K562 (cell line): Measurements from ENCODE around the gene RXRB. TPM values are rescaled to one million over a fixed set of nuclear protein-coding genes. Genes with fewer than 3 reads are reported as not detected.

Experiments
- ELF4 ChIP-seq: fragments of 450-650 bp; formaldehyde crosslinking; IDR thresholded peaks from 2 replicates; pipeline ENCODE4 v1.4.0; 2022; ENCODE audit warnings: missing genetic modification characterization
- HMGN3 ChIP-seq: IDR thresholded peaks from 2 replicates; pipeline ENCODE4 v1.6.1; 2011; ENCODE audit warnings: borderline replicate concordance, low read depth, mild to moderate bottlenecking, mixed read lengths, low read length; ENCODE audit not compliant: insufficient read length; ENCODE audit errors: extremely low read depth
- RBFOX2 ChIP-seq: fragments of 200-400 bp; formaldehyde crosslinking; IDR thresholded peaks from 2 replicates; pipeline ENCODE4 v1.6.1; 2017; ENCODE audit warnings: low read depth, mild to moderate bottlenecking, low read length, moderate library complexity
- SPI1 ChIP-seq: IDR thresholded peaks from 2 replicates; pipeline ENCODE4 v1.6.1; 2011; ENCODE audit warnings: low read depth, low read length, control low read depth, borderline replicate concordance
- TAF1 ChIP-seq: IDR thresholded peaks from 2 replicates; pipeline ENCODE4 v1.6.1; 2011; ENCODE audit warnings: mild to moderate bottlenecking, low read length, moderate library complexity; ENCODE audit not compliant: insufficient read depth, control insufficient read depth, severe bottlenecking; ENCODE audit errors: extremely low read depth
- ZBTB17 ChIP-seq: fragments of 450-650 bp; formaldehyde crosslinking; IDR thresholded peaks from 2 replicates; pipeline ENCODE4 v1.4.0; 2020; ENCODE audit warnings: mild to moderate bottlenecking
- ZNF124 ChIP-seq: sonication (generic); formaldehyde crosslinking; IDR thresholded peaks from 2 replicates; pipeline ENCODE4 v1.8.1; 2022; ENCODE audit warnings: missing genetic modification reagents
- ZNF174 ChIP-seq: fragments of 250-450 bp; sonication (Bioruptor Pico); IDR thresholded peaks from 2 replicates; pipeline ENCODE4 v1.4.0; 2020; ENCODE audit warnings: mild to moderate bottlenecking
- ZNF384 ChIP-seq: IDR thresholded peaks from 2 replicates; pipeline ENCODE4 v1.6.1; 2012; ENCODE audit warnings: low read depth, low read length, improper control_type of control experiment
- ZNF79 ChIP-seq: fragments of 250-450 bp; sonication (Bioruptor Pico); IDR thresholded peaks from 2 replicates; pipeline ENCODE4 v1.4.0; 2020; ENCODE audit warnings: low read depth, mild to moderate bottlenecking, moderate library complexity
- polyA plus RNA-seq, 8 experiments: library from polyadenylated mRNA; depleted of rRNA in 4 of 8; stranded (reverse) in 5 of 8; unstranded in 3 of 8; fragments of >200 nt; fragmentation: Nextera tagmentation in 2 of 8; fragmentation: Illumina TruSeq in 1 of 8; extraction: Ambion mirVana in 2 of 8; extraction: Trizol in 1 of 8; gene quantifications; 2 replicates each; pipeline versions ENCODE4 v1.2.1 to v1.2.3, GENCODE V29; 2011 to 2014; ENCODE audit warnings: inconsistent platforms in 1 of 8, missing spikeins in 1 of 8
- total RNA-seq, 7 experiments: library from RNA; depleted of rRNA in 6 of 7; stranded (reverse); fragments of >200 nt in 6 of 7; fragmentation: Illumina TruSeq in 2 of 7; extraction: Trizol in 2 of 7; gene quantifications; 2 replicates each; pipeline versions ENCODE4 v1.2.1 to v1.2.3, GENCODE V29; 2011 to 2021; ENCODE audit warnings: low replicate concordance in 1 of 7
- TF ChIP-seq, protein P1 (sequence below): fragments of 250-450 bp; sonication (Bioruptor Pico); IDR thresholded peaks from 2 replicates; pipeline ENCODE4 v1.4.0; 2020; ENCODE audit warnings: mild to moderate bottlenecking
- TF ChIP-seq, protein P2 (sequence below), 3 experiments: fragments of 200-800 bp in 1 of 3; fragments of 250-450 bp in 1 of 3; fragments of 450-650 bp in 1 of 3; sonication (Bioruptor Pico) in 1 of 3; sonication (Bioruptor generic) in 1 of 3; formaldehyde crosslinking in 1 of 3; IDR thresholded peaks; 2 replicates each; pipeline versions ENCODE4 v1.6.1 to v1.8.0; 2016 to 2022; ENCODE audit warnings: mild to moderate bottlenecking in 2 of 3, missing genetic modification characterization in 2 of 3, missing compliant biosample characterization in 1 of 3, moderate library complexity in 1 of 3
- TF ChIP-seq, protein P3 (sequence below): fragments of 450-650 bp; IDR thresholded peaks from 2 replicates; pipeline ENCODE4 v1.6.1; 2016; ENCODE audit warnings: mild to moderate bottlenecking
- TF ChIP-seq, protein P4 (sequence below): fragments of 250-450 bp; sonication (Bioruptor Pico); IDR thresholded peaks from 2 replicates; pipeline ENCODE4 v1.5.0; 2021; ENCODE audit warnings: mild to moderate bottlenecking, borderline replicate concordance

Gene RXRB
- total and polyA plus RNA-seq, 9 of the 15 experiments (the other 6 are each of a cell fraction or from before 2014, with no cell fraction given): 0.76 to 35.5 (median 18.4) TPM

DNA sequence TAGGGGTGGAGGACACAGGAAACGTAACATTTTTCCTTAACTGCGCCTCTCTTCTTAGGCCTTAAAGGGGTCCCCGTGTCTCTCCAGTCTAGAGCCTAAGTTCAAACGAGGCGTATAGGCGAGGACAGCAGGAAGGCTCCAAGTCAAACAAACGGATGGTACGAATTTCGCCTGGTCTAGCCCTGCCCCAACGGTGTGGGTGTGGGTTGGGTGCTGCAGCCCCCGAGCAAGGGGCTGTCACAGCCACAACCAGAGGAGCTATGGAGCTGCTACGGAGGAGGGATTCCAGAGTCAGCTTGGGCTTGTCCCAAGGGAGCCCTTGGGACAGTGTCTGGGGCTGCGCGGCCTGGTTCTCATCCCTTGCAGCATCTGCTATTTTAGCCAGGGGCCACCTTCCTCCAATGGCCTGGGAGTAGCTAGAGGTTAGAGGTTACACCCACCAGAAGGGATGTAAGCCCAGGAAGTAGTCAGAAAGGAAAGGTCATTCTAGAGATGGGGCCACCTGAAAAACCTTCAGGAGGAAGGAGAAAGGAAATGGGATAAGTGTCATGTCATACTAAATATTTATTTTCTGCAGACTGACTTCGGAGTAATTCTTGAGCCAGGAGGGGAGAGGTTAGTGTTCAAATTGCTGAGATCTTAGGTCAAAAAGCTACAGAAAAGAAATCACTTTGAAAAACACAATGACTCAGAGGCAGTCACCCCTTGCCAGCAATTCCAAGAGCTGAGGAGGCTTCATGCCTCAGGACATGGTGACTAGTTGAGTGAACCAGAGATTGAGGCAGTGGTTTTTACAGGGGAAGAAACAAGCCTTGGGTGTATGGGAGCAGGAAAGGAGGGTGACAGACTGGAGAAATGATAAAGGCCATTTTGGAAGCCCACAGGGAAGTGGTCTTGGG, 49.5 kb upstream of the RXRB start (continued):
- no peak for TF ChIP-seq TAF1
- TF ChIP-seq SPI1: no peak
- TF ChIP-seq ZNF384: no peak
- TF ChIP-seq, protein P1, sequence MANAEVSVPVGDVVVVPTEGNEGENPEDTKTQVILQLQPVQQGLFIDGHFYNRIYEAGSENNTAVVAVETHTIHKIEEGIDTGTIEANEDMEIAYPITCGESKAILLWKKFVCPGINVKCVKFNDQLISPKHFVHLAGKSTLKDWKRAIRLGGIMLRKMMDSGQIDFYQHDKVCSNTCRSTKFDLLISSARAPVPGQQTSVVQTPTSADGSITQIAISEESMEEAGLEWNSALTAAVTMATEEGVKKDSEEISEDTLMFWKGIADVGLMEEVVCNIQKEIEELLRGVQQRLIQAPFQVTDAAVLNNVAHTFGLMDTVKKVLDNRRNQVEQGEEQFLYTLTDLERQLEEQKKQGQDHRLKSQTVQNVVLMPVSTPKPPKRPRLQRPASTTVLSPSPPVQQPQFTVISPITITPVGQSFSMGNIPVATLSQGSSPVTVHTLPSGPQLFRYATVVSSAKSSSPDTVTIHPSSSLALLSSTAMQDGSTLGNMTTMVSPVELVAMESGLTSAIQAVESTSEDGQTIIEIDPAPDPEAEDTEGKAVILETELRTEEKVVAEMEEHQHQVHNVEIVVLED (CRISPR knock-in tag): no peak; the same call in 1 of the 2 replicates
- no peak for TF ChIP-seq HMGN3
- TF ChIP-seq ZNF79 (CRISPR knock-in tag): no peak
- TF ChIP-seq RBFOX2: no peak
- no peak for TF ChIP-seq ZNF124 (CRISPR knock-in tag)
- TF ChIP-seq, protein P2, sequence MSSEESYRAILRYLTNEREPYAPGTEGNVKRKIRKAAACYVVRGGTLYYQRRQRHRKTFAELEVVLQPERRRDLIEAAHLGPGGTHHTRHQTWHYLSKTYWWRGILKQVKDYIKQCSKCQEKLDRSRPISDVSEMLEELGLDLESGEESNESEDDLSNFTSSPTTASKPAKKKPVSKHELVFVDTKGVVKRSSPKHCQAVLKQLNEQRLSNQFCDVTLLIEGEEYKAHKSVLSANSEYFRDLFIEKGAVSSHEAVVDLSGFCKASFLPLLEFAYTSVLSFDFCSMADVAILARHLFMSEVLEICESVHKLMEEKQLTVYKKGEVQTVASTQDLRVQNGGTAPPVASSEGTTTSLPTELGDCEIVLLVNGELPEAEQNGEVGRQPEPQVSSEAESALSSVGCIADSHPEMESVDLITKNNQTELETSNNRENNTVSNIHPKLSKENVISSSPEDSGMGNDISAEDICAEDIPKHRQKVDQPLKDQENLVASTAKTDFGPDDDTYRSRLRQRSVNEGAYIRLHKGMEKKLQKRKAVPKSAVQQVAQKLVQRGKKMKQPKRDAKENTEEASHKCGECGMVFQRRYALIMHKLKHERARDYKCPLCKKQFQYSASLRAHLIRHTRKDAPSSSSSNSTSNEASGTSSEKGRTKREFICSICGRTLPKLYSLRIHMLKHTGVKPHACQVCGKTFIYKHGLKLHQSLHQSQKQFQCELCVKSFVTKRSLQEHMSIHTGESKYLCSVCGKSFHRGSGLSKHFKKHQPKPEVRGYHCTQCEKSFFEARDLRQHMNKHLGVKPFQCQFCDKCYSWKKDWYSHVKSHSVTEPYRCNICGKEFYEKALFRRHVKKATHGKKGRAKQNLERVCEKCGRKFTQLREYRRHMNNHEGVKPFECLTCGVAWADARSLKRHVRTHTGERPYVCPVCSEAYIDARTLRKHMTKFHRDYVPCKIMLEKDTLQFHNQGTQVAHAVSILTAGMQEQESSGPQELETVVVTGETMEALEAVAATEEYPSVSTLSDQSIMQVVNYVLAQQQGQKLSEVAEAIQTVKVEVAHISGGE (CRISPR knock-in tag; IDR thresholded peaks at IDR 0.05): 0 out of 6 replicates have a peak, but pooled peaks of 1 of the 3 experiments have one; percentile 6
- TF ChIP-seq, protein P3, sequence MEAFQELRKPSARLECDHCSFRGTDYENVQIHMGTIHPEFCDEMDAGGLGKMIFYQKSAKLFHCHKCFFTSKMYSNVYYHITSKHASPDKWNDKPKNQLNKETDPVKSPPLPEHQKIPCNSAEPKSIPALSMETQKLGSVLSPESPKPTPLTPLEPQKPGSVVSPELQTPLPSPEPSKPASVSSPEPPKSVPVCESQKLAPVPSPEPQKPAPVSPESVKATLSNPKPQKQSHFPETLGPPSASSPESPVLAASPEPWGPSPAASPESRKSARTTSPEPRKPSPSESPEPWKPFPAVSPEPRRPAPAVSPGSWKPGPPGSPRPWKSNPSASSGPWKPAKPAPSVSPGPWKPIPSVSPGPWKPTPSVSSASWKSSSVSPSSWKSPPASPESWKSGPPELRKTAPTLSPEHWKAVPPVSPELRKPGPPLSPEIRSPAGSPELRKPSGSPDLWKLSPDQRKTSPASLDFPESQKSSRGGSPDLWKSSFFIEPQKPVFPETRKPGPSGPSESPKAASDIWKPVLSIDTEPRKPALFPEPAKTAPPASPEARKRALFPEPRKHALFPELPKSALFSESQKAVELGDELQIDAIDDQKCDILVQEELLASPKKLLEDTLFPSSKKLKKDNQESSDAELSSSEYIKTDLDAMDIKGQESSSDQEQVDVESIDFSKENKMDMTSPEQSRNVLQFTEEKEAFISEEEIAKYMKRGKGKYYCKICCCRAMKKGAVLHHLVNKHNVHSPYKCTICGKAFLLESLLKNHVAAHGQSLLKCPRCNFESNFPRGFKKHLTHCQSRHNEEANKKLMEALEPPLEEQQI: no peak
- TF ChIP-seq ZNF174 (CRISPR knock-in tag): no peak
- TF ChIP-seq, protein P4, sequence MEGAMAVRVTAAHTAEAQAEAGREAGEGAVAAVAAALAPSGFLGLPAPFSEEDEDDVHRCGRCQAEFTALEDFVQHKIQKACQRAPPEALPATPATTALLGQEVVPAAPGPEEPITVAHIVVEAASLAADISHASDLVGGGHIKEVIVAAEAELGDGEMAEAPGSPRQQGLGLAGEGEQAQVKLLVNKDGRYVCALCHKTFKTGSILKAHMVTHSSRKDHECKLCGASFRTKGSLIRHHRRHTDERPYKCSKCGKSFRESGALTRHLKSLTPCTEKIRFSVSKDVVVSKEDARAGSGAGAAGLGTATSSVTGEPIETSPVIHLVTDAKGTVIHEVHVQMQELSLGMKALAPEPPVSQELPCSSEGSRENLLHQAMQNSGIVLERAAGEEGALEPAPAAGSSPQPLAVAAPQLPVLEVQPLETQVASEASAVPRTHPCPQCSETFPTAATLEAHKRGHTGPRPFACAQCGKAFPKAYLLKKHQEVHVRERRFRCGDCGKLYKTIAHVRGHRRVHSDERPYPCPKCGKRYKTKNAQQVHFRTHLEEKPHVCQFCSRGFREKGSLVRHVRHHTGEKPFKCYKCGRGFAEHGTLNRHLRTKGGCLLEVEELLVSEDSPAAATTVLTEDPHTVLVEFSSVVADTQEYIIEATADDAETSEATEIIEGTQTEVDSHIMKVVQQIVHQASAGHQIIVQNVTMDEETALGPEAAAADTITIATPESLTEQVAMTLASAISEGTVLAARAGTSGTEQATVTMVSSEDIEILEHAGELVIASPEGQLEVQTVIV (CRISPR knock-in tag): no peak
- TF ChIP-seq ZBTB17 (CRISPR knock-in tag): peak; percentile 75
- TF ChIP-seq ELF4 (CRISPR knock-in tag): peak; percentile 37; the same call in 1 of the 2 replicates
